Nephron (organoid): Measurements from ENCODE around the gene CXCL3.

ENCODE experiments used
- H3K27ac Mint-ChIP-seq, 3 experiments: 2 replicates each; pipeline ENCODE4 v1.8.0; 2020; ENCODE audit warnings: mixed read lengths in 3 of 3, mild to moderate bottlenecking in 2 of 3, moderate library complexity in 1 of 3
- H3K27me3 Mint-ChIP-seq: 2 replicates; pipeline ENCODE4 v1.8.0; 2021; ENCODE audit warnings: low read depth, mild to moderate bottlenecking, moderate library complexity, mixed read lengths
- H3K36me3 Mint-ChIP-seq: 2 replicates; pipeline ENCODE4 v1.8.0; 2020; ENCODE audit warnings: low read depth, mixed read lengths
- H3K4me1 Mint-ChIP-seq: 2 replicates; pipeline ENCODE4 v1.8.0; 2020; ENCODE audit warnings: mixed read lengths
- H3K4me3 Mint-ChIP-seq, 3 experiments: 2 replicates each; pipeline ENCODE4 v1.8.0; 2020; ENCODE audit warnings: mild to moderate bottlenecking in 3 of 3, mixed read lengths in 3 of 3, moderate library complexity in 2 of 3
- H3K9me3 Mint-ChIP-seq: 2 replicates; pipeline ENCODE4 v1.8.0; 2020; ENCODE audit warnings: mixed read lengths
- CTCF ChIP-seq, 3 experiments: fragments of 200-600 bp; sonication (generic); IDR thresholded peaks; one replicate each; pipeline ENCODE4 v1.5.0; 2021; ENCODE audit warnings: antibody characterized with exemption in 3 of 3; ENCODE audit not compliant: unreplicated experiment in 3 of 3

The CXCL3 gene

GRCh38 chr4:74006009-74006476 lies 32.4 kb downstream of the CXCL3 start:
- Mint-ChIP-seq H3K36me3 (no peaks in the 10 kb centered on the region), H3K4me3 (no peak overlapping the region), H3K27me3 (no peaks in the 10 kb centered on the region), H3K4me1 (no peaks in the 10 kb centered on the region), H3K27ac (no peak overlapping the region), H3K9me3 (peaks cover 4% of the 10 kb centered on the region)
- TF ChIP-seq CTCF (IDR thresholded peaks at IDR 0.05; ENCODE audit: unreplicated experiment in 3 of 3) = no peak

GRCh38 chr4:74005528-74005927 lies 33.0 kb downstream of the CXCL3 start:
- H3K9me3 Mint-ChIP-seq = peaks cover 4% of the 10 kb centered on the region

GRCh38 chr4:74004668-74005067 lies 33.8 kb downstream of the CXCL3 start:
- Mint-ChIP-seq H3K36me3 (no peaks in the 10 kb centered on the region), H3K27ac (no peak overlapping the region), H3K4me3 (no peak overlapping the region), H3K4me1 (no peaks in the 10 kb centered on the region), H3K9me3 (peaks cover 4% of the 10 kb centered on the region), H3K27me3 (peaks cover 12% of the 10 kb centered on the region)
- TF ChIP-seq CTCF (IDR thresholded peaks at IDR 0.05; ENCODE audit: unreplicated experiment in 3 of 3) = no peak

More at GRCh38 chr4:74005528-74005927, 33.0 kb downstream of the CXCL3 start:
- Mint-ChIP-seq H3K27me3 (peaks cover 3% of the 10 kb centered on the region), H3K4me1 (no peaks in the 10 kb centered on the region), H3K36me3 (no peaks in the 10 kb centered on the region), H3K27ac (no peak overlapping the region), H3K4me3 (no peak overlapping the region)
- TF ChIP-seq CTCF (IDR thresholded peaks at IDR 0.05; ENCODE audit: unreplicated experiment in 3 of 3) = no peak

GRCh38 chr4:74000301-74000700 lies 38.2 kb downstream of the CXCL3 start:
- Mint-ChIP-seq H3K27ac (no peak overlapping the region), H3K36me3 (no peaks in the 10 kb centered on the region), H3K4me3 (no peak overlapping the region), H3K9me3 (peaks cover 4% of the 10 kb centered on the region), H3K27me3 (peaks cover 49% of the 10 kb centered on the region), H3K4me1 (no peaks in the 10 kb centered on the region)
- no peak for TF ChIP-seq CTCF (IDR thresholded peaks at IDR 0.05; ENCODE audit: unreplicated experiment in 3 of 3)

GRCh38 chr4:73998040-73999011 lies 40.2 kb downstream of the CXCL3 start, which contains the start of gene CXCL5:
Gene CXCL5, minus strand, starts transcription at chr4:73998677. Its CDS starts 96 bp downstream, at chr4:73998581.
- peaks cover 64% of the 10 kb centered on the region for H3K27me3 Mint-ChIP-seq
- TF ChIP-seq CTCF (IDR thresholded peaks at IDR 0.05; ENCODE audit: unreplicated experiment in 3 of 3) = no peak
- H3K27ac Mint-ChIP-seq = no peak within 1 kb of the TSS
- H3K36me3 Mint-ChIP-seq = no peaks in the 10 kb centered on the region
- H3K4me1 Mint-ChIP-seq = no peaks in the 10 kb centered on the region
- peaks cover 1% of the 10 kb centered on the region for H3K9me3 Mint-ChIP-seq
- peak within 1 kb of the TSS; percentile 66 to 75 (median 75) for H3K4me3 Mint-ChIP-seq
